ENCODE data around the gene PLEKHA1. TPM values are rescaled to one million over a fixed set of nuclear protein-coding genes. Genes with fewer than 3 reads are reported as not detected.

PLEKHA1 gene
- total and polyA plus RNA-seq, 2 experiments from 2014 or later = 54.0 to 62.6 TPM

GRCh38 chr10:122458693-122459092 lies 84.2 kb downstream of the PLEKHA1 start:
- no peak overlapping the region for H3K4me3 ChIP-seq
- H3K27me3 ChIP-seq = peaks cover 37% of the 10 kb centered on the region
- no peak overlapping the region for H3K4me2 ChIP-seq
- no peak overlapping the region for H3K27ac ChIP-seq
- no peak overlapping the region for H2AFZ ChIP-seq
- H3K9me2 ChIP-seq (replicated peaks; ENCODE audit: insufficient read depth) = no peaks in the 10 kb centered on the region
- no peak for DNase-seq (ENCODE audit: low spot score)
- 76% methylated on average over 6 of the region's 6 CpGs for WGBS (ENCODE audit: low lambda C conversion rate, missing lambda C conversion rate)
- H3K4me1 ChIP-seq (ENCODE audit: insufficient read depth) = peaks cover 7% of the 10 kb centered on the region
- H3K9me3 ChIP-seq (ENCODE audit: low read depth) = no peaks in the 10 kb centered on the region
- no peak for TF ChIP-seq CTCF (IDR thresholded peaks at IDR 0.05; ENCODE audit: poor library complexity)
- H3K36me3 ChIP-seq (replicated peaks; ENCODE audit: insufficient read depth, low read depth) = no peaks in the 10 kb centered on the region
- H4K20me1 ChIP-seq (ENCODE audit: insufficient read depth, poor library complexity, severe bottlenecking) = no peaks in the 10 kb centered on the region
- no peaks in the 10 kb centered on the region for H3K79me2 ChIP-seq

GRCh38 chr10:122459561-122460273 lies 85.2 kb downstream of the PLEKHA1 start:
- H3K27ac ChIP-seq = no peak overlapping the region
- H3K9me2 ChIP-seq (replicated peaks; ENCODE audit: insufficient read depth) = no peaks in the 10 kb centered on the region
- H3K27me3 ChIP-seq = peaks cover 48% of the 10 kb centered on the region
- peaks cover 7% of the 10 kb centered on the region for H3K4me1 ChIP-seq (ENCODE audit: insufficient read depth)
- no peak for DNase-seq (ENCODE audit: low spot score)
- H3K4me2 ChIP-seq = no peak overlapping the region
- no peaks in the 10 kb centered on the region for H3K36me3 ChIP-seq (replicated peaks; ENCODE audit: insufficient read depth, low read depth)
- TF ChIP-seq EZH2phosphoT487 (IDR thresholded peaks at IDR 0.05; ENCODE audit: low read depth, severe bottlenecking, unreplicated experiment) (no peak), EZH2 (IDR thresholded peaks at IDR 0.05; ENCODE audit: borderline replicate concordance) (no peak)
- no peaks in the 10 kb centered on the region for H4K20me1 ChIP-seq (ENCODE audit: insufficient read depth, poor library complexity, severe bottlenecking)
- no peak overlapping the region for H2AFZ ChIP-seq
- H3K9me3 ChIP-seq (ENCODE audit: low read depth) = no peaks in the 10 kb centered on the region
- no peak overlapping the region for H3K4me3 ChIP-seq
- WGBS (ENCODE audit: low lambda C conversion rate, missing lambda C conversion rate) = 73% methylated on average over 11 of the region's 14 CpGs
- no peaks in the 10 kb centered on the region for H3K79me2 ChIP-seq

- TF ChIP-seq EZH2 (IDR thresholded peaks at IDR 0.05; ENCODE audit: borderline replicate concordance) (no peak), CTCF (IDR thresholded peaks at IDR 0.05; ENCODE audit: poor library complexity) (no peak), EZH2phosphoT487 (IDR thresholded peaks at IDR 0.05; ENCODE audit: low read depth, severe bottlenecking, unreplicated experiment) (no peak)
- Histone ChIP-seq H3K9me2 (replicated peaks; ENCODE audit: insufficient read depth) (no peaks in the 10 kb centered on the region), H3K9me3 (ENCODE audit: low read depth) (no peaks in the 10 kb centered on the region), H3K4me1 (ENCODE audit: insufficient read depth) (peaks cover 7% of the 10 kb centered on the region), H3K79me2 (no peaks in the 10 kb centered on the region), H3K4me2 (peak overlapping the region; percentile 100), H4K20me1 (ENCODE audit: insufficient read depth, poor library complexity, severe bottlenecking) (no peaks in the 10 kb centered on the region), H3K4me3 (peak overlapping the region; percentile 49), H3K27me3 (peaks cover 49% of the 10 kb centered on the region), H2AFZ (peak overlapping the region; percentile 88), H3K27ac (no peak overlapping the region), H3K36me3 (replicated peaks; ENCODE audit: insufficient read depth, low read depth) (no peaks in the 10 kb centered on the region)
- 6% methylated on average over 38 of the region's 40 CpGs for WGBS (ENCODE audit: low lambda C conversion rate, missing lambda C conversion rate)
- DNase-seq (ENCODE audit: low spot score) = no peak
These were observed 86.4 kb downstream of the PLEKHA1 start for GRCh38 chr10:122460891-122461293.

- TF ChIP-seq CTCF (IDR thresholded peaks at IDR 0.05; ENCODE audit: poor library complexity) (no peak), EZH2 (IDR thresholded peaks at IDR 0.05; ENCODE audit: borderline replicate concordance) (no peak), EZH2phosphoT487 (IDR thresholded peaks at IDR 0.05; ENCODE audit: low read depth, severe bottlenecking, unreplicated experiment) (no peak)
- peak within 1 kb of the TSS; percentile 88 for H2AFZ ChIP-seq
These were observed 86.8 kb downstream of the PLEKHA1 start, which contains the start of gene HTRA1 for GRCh38 chr10:122461367-122461728. Gene HTRA1 (plus strand): TSS chr10:122461553. CDS start chr10:122461653, 100 bp downstream.

More at GRCh38 chr10:122461367-122461728, 86.8 kb downstream of the PLEKHA1 start, which contains the start of gene HTRA1:
- Histone ChIP-seq H3K9me2 (replicated peaks; ENCODE audit: insufficient read depth) (no peaks in the 10 kb centered on the region), H3K9me3 (ENCODE audit: low read depth) (no peaks in the 10 kb centered on the region), H3K4me3 (peak within 1 kb of the TSS; percentile 79), H3K27ac (peak within 1 kb of the TSS; percentile 12), H3K4me2 (peak within 1 kb of the TSS; percentile 100), H4K20me1 (ENCODE audit: insufficient read depth, poor library complexity, severe bottlenecking) (no peaks in the 10 kb centered on the region), H3K4me1 (ENCODE audit: insufficient read depth) (peaks cover 7% of the 10 kb centered on the region), H3K36me3 (replicated peaks; ENCODE audit: insufficient read depth, low read depth) (no peaks in the 10 kb centered on the region), H3K27me3 (peaks cover 49% of the 10 kb centered on the region), H3K79me2 (no peaks in the 10 kb centered on the region)
- 6% methylated on average over 5 of the region's 56 CpGs for WGBS (ENCODE audit: low lambda C conversion rate, missing lambda C conversion rate)
- no peak for DNase-seq (ENCODE audit: low spot score)
